GM19397 (cell line): ENCODE measurements around the gene RAB7A.

Source experiments
- ATAC-seq: cut with Tn5 transposase; IDR thresholded peaks from one replicate; pipeline ENCODE4 v1.9.1; 2021; ENCODE audit warnings: mild to moderate bottlenecking, moderate library complexity; ENCODE audit not compliant: unreplicated experiment

Gene RAB7A

DNA sequence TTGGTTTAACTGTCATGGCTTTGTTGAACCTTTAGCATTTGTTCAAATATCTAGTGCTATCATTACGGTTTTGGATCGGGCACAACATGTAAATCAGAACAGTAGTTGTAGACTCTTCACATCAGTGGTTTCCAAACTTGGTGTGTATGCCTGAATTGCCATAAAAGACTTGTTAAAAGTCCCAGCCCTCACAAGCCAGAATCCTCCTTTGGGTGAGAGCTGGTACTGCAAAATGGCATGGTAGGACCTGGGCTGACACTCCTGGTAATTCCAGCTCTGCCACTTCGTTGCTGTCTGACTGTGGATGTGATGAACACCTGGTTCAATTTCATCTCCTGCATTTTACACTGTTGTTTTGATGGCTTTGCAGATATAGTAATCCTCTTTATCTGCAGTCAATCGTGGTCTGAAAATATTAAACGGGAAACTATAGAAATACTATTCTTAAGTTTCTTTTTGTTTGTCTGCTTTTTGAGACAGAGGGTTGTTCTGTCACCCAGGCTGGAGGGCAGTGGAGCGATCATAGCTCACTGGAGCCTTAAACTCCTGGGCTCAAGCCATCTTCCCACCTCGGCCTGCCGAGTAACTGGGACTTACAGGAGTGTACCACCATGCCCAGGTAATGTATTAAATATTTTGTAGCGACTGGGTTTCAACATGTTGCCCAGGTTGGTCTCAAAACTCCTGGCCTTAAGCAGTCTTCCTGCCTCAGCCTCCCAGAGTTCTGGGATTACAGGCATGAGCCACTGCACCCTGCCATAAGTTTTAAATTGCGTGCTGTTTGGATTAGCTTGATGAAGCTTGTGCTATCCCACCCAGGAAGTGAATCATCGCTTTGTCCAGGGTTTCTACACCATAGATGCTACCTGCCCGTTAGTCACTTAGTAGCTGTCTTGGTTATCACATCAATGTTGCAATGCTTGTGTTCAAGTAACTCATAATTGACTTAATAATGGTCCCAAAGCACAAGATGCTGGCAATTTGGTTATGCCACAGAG lies 61.6 kb downstream of the RAB7A start:
- no peak for ATAC-seq

DNA sequence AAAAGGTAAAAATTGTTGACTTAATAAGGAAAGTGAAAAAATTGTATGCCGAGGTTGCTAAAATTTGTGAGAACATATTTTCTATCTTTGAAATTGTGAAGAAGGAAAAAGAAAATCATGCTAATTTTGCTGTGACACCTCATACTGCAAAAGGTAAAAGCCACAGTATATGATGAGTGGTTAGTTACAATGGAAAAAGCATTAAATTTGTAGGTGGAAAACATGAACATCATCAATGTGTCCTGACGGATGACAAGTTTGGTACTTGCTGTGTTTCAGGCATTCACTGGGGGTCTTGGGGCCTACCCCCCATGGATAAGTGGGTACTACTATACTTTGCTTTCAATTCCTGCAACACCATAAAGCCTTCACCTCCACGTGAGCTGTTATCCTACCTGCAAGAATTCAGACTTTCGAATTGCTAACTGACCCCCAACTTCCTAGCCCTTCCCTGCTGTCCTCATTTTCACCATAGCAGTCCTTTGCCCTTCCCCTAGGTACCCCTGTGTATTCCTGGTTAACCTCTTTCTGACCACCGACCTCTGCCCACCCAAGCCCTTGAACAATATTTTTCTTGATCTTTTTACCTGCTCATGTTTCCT lies 62.4 kb downstream of the RAB7A start:
- ATAC-seq: no peak

DNA sequence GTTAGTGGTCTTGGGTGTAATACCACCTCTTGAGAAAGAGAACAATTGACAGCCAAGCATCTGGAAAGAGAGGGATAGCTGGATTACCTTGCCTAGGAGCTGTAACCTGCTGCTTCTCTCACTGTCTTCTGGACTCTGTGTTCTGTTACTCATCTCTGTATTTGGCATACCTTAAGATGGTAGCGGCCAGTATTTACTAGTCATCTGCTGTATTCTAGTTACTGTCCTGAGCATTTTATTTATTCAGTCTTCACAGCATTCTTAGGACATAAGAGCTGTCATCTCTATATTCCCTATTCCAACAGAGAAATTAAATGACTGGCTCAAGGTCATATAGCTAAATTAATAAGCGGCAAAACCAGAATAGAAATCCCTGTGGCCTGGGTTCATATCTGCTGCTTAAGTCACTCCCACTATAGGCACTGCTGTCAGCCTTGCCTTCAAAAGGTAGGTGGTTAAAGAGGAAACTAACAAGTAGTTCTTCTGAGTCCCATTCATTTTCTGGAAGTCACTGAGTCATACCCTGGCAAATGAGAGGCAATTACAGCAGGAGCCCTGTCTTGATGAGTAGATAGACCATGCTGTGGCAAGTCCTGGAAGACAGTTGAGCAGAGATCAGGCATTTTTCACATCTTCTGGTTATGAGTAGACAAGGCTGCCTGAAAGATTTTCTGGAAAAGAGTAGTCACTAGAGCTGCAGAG lies 68.2 kb downstream of the RAB7A start:
- no peak for ATAC-seq

DNA sequence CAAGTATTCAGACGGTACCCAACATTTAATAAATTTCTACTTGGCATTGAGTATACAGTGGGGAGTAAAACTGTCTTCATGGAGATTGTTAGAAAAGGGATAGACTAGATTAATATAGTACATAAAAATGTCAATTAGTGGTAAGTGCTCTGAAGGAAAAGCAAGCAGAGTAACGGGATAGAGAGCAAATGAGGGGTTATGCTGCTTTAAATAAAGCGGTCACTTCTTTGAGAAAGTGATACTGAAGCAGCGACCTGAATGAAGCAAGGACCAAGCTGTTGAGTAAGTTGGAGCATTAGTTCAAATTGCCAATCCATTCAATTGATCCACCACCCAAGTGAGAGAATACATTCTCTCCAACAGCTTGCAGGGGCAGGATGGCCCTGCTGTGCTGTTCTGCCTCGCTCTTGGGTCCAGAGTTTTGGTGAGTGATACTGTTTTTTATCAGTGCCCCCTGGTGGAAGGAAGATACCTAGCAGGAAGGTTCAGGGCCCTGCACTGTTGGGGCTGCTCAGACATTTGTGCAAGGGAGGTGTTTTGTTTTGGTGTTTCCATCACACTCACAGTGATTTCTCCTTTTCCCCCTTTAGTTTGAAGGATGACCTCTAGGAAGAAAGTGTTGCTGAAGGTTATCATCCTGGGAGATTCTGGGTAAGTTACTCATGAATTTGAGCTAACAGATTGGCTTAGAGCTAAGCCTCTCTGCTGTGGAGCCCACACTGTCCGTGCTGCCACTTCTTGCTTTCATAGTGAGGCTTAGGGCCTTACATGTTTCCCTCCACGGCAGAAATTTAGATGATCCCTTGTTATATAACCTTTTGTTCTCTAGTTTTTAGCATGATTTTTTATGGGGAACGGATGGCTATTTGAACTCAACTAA lies 69.0 kb downstream of the RAB7A start:
- ATAC-seq: peak; percentile 71

DNA sequence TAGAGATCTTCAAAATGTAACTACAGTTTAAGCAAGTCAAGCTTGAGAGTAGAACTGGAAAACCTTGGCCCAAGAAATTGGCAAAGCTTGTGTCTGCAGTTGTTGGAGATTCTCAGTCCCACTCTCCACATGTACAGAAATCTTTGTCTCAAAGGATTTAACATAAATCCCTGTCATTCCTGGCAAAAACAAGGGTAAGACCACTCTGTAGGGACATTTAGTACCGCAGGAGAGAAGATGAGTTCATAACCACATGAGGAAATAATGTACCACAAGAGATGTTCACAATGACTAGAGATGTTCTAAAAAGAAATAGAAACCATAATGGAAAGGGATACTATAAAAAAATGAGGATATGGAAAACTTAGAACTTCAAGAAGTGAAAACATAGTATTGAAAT lies 73.7 kb downstream of the RAB7A start:
- ATAC-seq: no peak

DNA sequence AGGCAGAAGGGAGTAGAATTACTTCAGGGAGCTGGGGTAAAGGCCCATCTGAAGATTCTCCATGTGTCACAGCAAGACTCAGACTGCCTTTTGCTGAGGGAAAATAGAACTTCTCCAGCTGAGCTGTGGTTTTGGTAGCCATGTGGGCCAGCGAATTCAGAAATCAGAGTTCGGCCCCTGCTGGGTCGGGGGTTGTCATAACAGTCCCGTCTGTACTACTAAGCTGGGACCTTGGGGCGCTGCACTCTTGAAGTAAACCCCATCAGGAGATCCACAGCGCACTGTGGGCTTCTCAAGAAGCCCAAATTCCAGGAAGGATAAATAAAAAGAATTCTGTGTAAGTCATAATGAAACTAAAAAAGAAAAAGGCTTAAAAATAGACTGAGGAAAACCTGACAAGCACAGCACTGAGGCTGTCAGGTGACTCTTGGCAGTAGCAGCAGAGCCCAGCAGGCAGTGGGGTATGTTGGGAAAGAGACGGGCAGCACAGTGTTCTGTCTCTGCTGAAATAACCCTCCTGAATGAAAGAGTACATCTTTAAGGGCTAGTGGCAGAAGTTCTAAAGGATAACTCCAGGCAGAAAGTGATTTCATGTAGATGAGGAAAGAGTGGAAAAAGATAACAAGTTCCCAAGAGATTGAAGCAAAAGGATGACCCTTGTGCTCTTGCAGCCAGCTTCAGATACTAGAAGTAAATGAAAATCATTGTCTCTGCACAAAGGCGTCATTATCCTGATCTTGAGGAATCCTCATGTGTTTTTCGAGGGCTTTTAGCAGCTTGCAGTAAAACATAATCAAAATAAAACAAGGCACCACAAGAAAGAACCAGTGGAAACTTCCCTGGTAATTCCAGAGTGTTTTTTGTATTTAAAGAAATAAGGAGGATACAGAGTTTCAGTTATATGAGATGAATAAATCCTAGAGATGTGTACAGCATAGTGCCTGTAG lies 74.5 kb downstream of the RAB7A start:
- ATAC-seq: no peak

DNA sequence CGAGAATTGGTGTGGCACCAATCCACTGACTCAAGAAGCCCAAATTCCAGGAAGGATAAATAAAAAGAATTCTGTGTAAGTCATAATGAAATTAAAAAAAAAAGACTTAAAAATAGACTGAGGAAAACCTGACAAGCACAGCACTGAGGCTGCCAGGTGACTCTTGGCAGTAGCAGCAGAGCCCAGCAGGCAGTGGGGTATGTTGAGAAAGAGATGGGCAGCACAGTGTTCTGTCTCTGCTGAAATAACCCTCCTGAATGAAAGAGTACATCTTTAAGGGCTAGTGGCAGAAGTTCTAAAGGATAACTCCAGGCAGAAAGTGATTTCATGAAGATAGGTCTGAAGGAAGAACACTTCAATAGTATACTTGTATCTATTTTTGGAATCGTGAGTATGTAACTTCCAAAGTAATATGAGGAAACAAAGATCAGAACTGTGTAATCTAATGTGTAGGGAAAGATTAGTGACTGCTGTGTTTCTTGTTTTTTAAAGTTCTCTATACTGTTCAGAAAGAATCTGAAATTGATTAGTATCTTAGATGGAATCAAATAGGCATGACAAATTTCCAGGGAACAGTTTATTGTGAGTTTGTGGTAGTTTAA lies 75.9 kb downstream of the RAB7A start:
- ATAC-seq: no peak

DNA sequence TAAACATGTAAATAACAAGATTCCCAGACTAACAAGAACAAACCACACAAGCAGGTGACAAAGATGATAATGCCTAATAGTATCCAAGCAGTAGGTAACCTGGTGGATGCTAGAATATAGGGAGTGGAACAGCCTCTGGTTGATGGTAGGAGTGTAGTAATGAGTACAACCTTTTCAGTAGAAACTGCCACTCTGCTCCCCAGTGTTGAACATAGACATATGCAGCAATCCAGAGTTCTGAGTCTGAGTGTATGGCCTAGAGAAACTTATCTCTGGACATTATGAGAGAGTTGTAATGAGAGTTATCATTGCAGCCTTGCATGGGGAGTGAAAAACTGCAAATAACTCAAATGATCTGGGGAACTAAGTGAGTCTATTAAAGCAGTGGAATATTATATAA lies 77.3 kb downstream of the RAB7A start:
- no peak for ATAC-seq

DNA sequence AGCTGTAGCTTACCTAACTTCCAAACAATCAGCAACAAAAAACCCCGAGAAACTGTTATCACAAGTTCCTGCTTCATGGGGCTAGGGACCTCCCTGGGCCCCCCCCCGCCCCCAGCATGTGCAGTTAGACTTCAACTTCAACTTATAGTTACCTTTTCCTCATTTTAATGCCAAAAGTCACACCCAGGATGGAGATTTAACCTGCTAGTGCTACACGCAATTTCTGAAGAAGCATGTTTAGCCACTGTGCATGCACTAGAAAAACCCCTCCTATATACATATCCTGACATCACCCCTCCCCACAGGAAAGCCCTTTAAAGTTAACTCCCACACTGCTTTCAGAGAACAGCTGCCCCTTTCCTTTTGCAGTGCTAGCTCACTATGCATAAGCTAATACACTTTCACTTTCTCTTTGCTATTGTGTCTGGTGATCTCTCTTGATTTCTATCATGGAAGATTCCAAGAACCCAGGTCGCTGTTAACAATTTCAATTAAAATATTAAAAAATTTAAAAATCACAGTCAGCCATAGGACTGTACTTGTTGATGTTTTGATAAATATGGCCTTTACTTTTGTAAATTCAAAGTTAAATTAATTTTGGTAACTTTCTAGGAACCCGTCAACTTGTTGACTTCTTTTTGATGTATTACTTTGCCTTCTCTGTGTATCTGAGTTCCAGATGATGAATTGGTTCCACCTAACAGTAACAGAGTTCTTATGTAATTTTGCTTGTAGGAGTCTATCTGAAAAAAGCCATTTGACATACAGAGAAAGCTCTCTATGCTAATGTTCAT lies 78.2 kb downstream of the RAB7A start:
- peak; percentile 83 for ATAC-seq

DNA sequence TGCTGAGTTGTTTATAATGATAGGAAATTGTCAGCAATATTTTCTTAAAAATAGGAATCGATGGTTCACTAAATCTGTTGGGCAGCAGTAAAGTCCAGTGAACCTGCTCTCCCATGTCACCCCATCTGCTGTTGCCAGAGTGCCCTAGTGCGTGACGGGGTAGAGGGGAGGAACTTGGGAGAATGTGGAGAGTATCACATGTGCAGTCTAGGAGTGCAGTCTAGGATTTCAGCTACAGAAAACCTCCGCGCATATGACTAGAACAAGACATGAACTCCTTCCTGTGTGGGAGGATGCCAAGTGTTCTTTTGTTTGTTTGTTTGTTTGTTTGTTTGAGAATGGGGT lies 78.8 kb downstream of the RAB7A start:
- no peak for ATAC-seq

DNA sequence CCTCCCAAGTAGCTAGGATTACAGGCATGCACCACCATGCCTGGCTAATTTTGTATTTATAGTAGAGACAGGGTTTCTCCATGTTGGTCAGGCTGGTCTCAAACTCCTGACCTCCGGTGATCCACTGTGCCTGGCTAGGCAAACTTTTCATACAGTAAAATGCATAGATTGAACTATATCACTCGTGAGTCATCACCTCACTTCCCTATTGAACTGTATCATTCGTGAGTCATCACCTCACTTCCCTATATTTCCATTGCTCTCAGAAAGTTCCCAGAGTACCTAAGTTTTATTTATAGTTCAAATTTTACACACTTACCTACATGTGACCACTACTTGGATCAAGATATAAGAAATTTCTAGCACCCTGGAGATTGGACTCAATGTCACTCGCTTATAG lies 79.8 kb downstream of the RAB7A start:
- no peak for ATAC-seq

DNA sequence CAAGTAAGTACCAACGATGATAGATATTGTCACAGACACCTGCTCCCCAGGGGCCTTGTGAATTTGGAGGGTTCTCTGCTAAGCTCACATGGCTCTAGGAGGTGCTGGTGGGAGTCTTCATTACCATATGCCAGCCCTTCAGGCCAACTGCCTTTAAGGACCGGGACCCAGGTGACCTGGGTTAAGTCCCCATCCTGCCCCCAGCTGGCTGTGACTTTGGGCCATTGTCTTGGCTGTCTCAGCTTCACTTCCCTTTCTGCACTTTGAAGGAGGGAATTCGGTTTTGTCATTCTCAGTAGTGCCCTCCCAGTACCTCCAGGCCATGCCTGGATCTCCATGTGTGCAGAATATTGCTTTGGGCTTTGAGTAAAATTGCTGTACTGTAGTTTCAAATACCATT lies 80.6 kb downstream of the RAB7A start:
- no peak for ATAC-seq

DNA sequence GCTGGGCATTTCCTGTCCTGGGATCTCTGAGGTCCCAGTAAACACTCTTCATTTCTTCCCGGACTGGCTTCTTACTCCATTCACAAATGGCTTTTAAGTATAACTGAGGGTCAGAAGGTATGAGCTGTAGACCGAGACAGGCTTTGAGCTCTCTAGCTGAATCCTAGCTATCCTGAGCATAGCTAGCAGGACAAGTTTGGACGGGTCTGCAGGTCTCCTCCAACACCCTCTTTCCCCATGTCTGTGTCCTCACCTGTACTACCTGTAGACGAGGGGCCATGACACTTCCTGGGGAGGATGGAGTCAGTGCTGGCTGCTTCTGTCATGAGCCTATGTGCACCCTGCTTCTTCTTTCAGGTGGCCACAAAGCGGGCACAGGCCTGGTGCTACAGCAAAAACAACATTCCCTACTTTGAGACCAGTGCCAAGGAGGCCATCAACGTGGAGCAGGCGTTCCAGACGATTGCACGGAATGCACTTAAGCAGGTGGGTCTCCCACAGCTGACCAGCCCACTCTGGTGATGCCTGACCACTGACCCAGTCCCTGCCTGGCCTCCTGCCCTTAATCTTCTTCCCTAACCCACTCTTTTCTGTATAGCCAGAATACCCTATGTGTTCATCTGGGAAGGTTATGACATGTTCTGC lies 81.3 kb downstream of the RAB7A start:
- no peak for ATAC-seq

DNA sequence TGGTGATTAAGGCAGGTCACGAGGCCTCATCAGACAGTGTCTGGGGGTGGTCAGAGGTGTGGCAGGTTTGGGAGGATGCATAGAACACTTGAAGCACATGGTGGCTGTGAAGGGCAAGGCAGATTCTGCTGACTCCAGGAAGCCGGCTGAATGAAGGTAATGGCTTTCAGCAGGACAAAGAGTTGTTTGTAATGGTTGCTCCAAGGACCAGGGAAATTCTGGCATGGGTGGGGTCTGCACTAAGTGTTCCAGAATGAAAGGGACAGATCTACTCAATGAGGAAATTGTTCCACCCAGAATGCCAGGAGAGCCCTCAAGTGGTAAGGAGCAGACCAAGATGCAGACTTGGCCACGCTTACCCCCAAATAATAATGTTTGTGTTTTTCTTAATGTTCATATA lies 82.7 kb downstream of the RAB7A start:
- no peak for ATAC-seq

DNA sequence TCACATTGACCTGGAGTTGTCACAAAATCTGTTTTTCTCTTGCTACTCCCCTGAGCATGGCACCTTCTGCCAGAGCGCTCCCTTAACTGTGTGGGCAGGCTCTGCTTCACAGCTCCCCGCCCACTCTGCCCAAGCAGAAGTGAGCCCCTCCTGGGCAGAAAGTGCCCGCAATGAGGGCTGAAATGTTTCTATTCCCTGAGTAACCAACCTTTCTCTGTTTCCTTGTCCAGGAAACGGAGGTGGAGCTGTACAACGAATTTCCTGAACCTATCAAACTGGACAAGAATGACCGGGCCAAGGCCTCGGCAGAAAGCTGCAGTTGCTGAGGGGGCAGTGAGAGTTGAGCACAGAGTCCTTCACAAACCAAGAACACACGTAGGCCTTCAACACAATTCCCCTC lies 87.1 kb downstream of the RAB7A start:
- ATAC-seq: no peak

DNA sequence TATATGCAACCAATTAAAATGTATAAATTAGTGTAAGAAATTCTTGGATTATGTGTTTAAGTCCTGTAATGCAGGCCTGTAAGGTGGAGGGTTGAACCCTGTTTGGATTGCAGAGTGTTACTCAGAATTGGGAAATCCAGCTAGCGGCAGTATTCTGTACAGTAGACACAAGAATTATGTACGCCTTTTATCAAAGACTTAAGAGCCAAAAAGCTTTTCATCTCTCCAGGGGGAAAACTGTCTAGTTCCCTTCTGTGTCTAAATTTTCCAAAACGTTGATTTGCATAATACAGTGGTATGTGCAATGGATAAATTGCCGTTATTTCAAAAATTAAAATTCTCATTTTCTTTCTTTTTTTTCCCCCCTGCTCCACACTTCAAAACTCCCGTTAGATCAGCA lies 88.1 kb downstream of the RAB7A start:
- no peak for ATAC-seq

DNA sequence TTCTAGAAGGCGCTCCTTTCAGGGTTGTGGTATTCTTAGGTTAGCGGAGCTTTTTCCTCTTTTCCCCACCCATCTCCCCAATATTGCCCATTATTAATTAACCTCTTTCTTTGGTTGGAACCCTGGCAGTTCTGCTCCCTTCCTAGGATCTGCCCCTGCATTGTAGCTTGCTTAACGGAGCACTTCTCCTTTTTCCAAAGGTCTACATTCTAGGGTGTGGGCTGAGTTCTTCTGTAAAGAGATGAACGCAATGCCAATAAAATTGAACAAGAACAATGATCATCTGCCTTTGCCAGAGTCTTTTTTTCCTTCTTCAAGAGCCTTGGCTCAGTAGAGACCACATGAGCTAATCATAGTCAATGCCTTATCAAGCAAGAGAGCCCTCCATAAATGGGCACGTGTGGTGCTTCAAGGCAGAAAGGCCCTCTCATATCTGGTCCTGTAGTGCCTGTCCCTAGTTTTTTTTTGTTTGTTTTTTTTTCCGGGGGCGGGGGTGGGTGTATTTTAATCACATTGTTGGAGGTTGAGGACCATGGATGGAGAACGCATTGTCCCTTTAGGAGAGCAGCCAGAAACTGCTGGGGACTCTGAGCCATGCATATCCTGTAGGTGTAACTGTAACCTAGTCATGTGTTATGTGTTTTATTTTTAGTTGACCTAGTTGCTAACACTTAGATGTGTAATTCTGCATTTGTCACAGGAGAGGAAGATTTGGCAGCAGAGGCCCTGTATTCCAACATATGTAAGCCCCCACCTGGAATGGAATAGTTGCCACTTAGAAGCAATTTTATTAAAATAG lies 88.7 kb downstream of the RAB7A start:
- ATAC-seq: no peak
